ENCODE data around the gene UBXN10.

The UBXN10 gene, protein sequence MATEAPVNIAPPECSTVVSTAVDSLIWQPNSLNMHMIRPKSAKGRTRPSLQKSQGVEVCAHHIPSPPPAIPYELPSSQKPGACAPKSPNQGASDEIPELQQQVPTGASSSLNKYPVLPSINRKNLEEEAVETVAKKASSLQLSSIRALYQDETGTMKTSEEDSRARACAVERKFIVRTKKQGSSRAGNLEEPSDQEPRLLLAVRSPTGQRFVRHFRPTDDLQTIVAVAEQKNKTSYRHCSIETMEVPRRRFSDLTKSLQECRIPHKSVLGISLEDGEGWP

DNA sequence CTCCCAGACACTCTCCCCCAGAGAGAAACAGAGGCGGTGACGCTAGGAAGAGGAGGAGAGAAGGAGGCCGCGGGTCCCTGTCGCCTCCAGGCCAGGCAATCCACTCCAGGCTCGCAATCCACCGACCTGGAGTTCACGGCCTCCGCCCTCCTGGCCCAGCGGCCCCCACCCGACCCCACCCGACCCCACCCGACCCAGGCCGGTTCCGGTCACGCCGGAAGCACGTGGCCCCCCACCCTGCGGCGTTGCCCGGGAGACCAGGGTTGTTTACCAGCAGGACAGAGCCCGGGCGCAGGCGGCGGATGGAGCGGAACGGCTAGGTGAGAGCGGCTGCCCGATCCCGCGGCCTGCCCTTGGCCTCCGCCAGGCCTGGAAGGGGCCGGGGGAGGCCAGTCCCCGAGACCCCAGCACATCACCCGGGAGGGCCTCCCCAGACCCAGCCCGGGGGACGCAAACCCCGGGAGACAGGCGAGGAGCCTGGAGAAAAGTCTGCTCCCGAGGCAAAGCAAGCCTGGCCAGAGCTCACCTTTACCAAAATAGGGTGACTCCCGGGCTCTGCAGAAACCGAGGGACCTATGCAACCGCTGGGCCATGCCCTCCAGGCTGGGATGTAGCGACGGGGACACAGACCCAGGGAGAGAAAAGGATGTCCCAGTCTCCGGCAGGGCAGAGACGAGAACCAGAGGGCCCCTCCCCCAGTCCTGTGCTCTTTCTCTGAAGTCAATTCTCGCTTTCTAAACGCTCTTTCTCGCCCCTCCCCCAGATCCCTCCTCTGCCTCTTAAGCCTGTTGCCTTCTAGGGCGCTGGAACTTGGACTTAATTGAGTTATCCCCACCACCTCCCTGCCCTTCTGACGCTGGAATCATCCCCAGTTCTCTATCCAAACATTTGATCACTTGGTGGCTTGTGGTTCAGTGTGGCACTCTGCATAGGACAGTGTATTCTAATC lies at the start of gene UBXN10, which contains the start of gene PLA2G2C:
TSS of gene UBXN10 (plus strand) at position 263 of the 949 bp plus-strand sequence. CDS start 4,466 bp downstream, outside the sequence.
TSS of gene PLA2G2C (minus strand) at position 685 of the 949 bp plus-strand sequence. CDS start 9,155 bp downstream, outside the sequence.
- no peak for DNase-seq

DNA sequence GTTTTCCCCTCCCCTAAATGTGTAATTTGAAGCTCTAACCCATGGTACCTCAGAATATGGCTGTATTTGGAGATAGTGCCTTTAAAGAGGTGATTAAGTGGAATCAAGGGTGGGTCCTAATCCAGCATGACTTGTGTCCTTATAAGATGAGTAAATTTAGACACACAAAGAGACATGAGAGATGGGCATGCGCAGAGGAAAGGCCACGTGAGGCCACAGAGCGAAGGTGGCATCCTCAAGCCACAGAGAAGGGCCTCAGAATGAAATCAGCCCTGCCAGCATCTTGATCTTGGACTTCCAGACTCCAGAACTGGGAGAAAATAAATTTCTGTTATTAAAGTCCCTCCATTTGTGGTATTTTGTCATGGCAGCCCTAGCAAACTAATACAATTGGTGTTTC lies 49.6 kb upstream of the UBXN10 start:
- no peak for DNase-seq

DNA sequence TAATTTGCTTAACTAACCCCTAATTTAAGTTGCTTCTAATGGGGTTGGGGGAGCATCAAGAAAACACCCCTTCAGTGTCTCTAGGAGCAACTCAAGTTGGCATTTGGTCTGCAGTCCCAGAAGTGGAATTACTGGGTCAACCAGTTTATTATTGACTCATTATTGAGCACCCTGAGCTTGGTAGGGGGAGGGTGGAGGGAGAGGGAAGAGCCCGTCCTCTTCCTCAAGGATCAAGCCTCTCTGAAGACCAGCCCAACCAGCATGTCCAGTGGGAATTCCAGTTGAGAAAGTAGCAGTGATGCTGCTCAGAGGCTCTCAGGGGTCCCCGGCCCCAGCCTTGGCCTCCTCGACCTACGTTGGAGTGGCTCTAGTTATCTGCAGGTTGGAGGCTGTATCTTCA lies 48.8 kb upstream of the UBXN10 start:
- no peak for DNase-seq

DNA sequence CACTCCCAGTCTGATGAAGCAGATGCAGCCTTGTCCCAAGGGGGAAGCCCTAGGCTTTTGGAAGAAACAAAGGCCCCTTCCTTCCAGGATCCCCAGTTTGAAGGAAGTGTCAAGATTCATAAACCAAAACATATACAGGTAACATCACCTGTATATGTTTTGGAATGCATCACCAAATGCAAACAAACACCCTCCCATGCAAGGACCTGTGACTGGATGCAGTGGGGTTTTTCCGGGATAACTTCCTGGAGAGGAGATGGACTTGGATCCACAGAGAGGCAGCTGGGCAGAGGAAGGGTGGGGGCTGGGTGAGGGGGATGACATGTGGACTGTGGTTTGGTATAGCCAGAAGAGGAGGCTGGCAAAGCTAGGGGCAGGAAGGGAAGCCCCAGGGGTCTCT lies 48.3 kb upstream of the UBXN10 start:
- DNase-seq: no peak

DNA sequence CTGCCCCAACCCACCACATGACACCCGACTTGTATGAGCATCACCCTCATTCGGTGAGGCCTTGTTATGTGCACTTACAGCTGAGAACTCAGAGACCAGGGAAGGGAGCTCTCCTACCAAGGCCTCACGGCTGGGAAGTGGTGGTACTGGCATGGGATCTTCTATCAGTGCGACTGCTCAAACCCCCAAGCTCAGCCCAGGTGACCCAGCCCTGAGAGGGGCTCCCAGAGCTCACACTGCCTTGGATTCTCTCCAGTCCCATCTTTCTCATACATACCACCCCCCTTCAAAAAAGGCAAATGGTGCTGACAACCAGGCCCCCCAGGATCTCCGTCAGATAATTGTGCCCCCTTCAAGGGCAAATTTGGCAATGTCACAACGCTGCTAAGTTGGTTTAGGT lies 47.5 kb upstream of the UBXN10 start:
- no peak for DNase-seq

DNA sequence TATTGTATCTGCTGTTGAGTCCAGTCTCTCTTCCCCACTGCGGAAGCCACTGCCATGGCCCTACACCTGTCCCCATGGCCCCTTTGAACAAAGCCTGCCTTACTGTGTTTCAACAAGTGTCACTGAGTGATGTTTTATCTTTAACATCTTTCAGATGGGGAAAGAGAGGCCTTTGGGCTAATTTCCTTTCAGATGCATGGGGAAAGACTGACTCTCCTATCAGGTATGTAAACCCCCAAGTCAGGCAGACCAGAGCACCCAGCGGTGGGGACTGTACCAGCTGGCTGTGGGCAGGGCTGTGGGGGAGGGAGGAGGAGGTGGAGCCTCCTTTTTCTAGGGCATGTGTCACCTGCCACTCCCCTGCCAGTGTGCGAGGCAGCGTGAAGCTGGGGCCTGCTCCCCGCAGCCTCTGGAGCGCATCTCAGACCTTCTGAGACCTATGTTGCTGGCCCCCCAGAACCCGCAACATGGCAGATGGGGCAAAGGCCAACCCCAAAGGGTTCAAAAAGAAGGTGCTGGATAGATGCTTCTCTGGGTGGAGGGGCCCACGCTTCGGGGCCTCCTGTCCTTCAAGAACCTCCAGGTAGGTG lies 46.8 kb upstream of the UBXN10 start, which contains the start of gene PLA2G2F:
TSS of gene PLA2G2F (plus strand) at position 363 of the 590 bp plus-strand sequence. CDS start at position 468, 105 bp downstream.
- no peak for DNase-seq

DNA sequence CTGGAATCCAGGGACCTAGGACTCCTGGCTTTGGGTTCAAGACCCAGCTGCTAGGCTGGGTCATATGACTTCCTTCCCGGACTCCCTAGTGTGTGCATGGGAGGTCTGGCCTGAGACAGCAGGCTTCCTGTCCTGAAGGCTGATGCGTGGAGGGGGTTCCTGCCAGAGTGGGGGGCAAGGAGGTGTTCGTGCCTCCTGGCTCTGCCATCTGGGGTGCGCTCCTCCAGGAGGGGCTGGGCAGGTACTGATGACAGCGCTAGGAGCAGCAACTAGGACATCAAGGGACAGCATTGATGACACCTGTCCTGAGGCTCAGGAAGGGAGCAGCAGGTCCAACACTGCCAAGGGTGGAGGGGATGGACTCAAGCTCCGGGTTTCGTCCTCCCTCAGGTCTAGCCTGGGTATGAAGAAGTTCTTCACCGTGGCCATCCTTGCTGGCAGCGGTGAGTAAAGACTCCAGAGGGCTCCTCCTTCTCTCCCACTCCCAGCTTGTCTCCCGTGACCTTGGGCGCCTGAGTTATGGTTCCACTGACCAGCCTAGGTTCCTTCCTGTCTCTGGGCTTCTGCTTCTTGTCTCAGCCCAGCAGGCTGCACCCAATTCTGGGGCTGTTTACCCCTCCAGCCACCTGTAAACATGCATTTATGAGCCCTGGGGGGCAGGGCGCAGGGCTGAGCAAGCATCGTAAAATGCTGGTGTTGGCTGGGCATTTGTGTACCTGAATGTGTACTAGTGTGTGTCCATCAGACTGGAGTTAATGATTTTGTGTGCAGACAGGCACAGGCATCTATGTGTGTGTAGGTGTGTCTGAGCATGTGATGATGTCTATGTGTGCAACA lies 45.9 kb upstream of the UBXN10 start:
- DNase-seq: no peak

DNA sequence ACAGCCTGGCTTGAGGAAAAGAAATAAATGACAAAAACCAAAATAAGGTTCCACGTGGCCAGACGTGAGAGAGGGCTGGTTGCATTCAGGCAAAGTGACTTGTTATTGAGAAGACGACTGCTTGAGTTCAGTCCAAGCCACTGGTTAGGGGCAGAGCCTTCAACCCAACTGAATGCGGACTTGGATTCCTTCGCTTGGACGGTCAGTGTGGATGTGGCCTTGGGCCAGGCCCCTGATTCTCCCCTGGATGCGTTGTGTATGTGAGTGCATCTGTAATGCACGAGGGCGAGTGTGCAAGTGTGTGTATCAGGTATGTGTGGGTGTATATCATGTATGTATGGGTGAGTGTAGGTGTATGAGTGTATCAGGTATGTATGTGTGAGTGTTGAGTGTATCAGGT lies 44.9 kb upstream of the UBXN10 start:
- no peak for DNase-seq

DNA sequence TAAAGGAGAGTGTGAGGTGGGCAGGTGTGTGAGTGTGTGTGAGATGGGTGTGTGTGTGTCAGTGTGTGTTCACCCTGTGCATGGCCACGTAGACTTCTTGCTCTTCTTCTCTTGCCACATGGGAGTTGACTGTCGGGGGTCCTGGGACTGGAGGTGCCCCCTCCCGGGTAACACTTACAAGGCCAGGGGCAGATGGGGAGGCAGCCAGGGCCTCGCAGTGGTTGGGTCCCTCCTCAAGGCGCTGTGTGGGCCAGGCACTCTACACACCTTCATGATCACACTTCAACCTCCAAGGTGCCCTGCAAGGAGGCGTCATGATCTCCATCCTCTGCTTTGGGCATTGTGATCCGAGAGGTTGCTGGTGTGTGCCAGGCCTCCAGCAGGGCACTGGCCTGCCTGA lies 44.4 kb upstream of the UBXN10 start:
- no peak for DNase-seq

DNA sequence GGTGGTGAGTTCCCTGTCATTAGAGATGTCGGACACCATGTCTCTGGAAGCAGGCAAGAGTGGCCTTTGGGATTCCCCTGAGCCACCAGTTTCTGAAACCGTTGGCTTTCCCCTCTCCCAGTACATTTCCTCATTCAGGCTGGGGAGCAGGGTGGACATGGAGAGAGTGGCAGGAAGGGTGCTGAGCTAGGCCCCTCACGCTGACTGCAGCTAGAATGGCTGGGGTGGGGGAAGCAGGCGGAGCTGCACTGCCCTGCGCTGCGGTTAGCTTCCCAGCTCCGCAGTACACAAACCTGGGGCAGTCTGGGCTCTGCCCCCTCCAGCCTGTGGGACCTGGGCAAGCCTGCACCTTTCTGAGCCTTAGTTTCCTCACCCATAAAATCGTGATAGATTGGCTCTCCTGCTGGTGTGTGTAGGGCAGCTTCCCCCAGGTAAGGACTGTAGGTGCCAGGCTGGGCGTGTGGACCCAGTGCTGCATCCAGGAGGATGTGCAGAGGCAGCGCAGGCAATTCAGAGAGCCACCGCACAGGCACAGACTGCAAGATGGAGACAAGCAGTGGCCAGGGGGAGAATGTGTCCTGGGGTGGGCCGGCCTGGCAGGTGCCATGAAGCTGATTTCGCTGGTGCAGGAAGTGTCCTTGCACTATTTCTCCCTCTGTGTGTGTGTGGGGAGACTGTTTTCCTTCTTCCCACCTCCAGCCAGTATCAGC lies 43.7 kb upstream of the UBXN10 start:
- DNase-seq: no peak

DNA sequence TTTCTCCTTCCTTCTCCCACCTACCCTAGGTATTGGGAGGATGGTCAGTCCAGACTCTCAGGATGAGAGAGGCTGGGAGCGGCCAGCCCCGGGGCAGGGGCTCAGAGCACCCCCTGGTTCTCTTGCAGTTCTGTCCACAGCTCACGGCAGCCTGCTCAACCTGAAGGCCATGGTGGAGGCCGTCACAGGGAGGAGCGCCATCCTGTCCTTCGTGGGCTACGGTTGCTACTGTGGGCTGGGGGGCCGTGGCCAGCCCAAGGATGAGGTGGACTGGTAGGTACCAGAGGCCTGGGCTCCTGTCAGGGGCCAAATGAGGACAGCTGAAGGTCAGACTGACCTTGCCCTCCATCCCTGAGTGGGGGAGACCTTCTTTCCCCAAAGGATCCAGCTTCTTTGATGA lies 42.6 kb upstream of the UBXN10 start:
- DNase-seq: no peak

DNA sequence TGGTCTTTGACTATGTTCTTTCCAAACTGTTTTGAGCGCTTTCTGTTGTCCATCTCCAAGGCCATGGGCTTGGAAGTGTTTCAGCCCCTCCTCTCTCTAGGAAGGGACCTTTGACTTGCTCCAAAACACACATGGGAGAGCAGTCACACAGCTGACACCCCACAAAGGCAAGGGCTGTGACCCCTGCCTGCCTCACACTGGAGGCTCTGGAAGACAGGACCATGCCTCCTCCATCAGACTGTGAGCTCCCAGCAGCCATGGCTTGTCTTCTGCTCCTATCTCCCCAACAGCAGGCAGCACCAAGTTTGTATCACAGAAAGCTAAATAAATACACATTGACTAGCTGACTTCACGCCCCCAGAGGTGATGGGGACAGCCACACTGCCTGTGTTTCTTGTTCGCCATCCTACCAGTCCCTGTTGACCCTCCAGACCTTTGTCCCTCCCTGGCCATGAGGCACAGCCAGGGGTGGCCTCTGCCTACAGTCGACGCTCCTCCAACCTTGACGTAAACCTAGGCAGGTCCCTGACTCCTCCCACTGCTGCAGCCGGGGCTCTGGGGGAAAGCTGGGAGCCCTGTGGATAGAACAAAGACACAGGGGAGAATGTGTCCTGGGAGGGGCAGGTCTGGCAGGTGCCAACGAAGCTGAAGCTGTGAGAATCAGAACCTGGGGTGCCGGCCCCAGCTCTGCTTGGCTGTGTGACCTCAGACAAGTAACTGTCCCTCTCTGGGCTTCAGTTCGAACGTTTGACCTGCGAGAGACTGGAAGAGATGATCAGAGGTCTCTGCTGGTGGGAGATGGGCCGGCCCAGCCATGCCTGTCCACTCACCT lies 41.9 kb upstream of the UBXN10 start:
- no peak for DNase-seq

DNA sequence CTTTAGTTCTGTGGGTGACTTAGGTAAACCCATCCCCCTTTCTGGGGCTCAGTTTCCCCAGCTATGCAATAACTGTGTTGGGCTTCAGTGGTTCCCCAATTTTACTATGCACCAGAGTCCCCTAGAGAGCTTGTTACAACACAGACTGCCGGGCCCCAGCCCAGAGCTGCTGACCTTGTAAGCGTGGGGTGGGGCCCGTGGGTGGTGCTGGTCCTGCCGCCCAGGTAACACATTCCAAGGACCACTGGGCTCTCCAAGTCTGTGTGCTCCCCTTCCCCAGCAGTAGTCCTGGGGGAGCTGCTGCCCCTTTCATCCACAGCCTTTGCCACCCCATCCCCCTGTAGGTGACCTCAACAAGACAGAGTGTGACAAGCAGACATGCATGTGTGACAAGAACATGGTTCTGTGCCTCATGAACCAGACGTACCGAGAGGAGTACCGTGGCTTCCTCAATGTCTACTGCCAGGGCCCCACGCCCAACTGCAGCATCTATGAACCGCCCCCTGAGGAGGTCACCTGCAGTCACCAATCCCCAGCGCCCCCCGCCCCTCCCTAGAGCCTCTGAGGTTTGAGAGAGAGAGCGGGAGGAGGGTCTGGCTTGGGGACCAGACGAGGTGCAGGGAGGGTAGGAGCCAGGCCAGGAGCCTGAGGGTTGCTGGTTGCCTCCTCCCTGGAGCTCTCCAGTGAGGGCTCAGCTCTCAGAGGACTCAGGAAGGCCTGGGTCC lies 37.9 kb upstream of the UBXN10 start:
- DNase-seq: no peak

DNA sequence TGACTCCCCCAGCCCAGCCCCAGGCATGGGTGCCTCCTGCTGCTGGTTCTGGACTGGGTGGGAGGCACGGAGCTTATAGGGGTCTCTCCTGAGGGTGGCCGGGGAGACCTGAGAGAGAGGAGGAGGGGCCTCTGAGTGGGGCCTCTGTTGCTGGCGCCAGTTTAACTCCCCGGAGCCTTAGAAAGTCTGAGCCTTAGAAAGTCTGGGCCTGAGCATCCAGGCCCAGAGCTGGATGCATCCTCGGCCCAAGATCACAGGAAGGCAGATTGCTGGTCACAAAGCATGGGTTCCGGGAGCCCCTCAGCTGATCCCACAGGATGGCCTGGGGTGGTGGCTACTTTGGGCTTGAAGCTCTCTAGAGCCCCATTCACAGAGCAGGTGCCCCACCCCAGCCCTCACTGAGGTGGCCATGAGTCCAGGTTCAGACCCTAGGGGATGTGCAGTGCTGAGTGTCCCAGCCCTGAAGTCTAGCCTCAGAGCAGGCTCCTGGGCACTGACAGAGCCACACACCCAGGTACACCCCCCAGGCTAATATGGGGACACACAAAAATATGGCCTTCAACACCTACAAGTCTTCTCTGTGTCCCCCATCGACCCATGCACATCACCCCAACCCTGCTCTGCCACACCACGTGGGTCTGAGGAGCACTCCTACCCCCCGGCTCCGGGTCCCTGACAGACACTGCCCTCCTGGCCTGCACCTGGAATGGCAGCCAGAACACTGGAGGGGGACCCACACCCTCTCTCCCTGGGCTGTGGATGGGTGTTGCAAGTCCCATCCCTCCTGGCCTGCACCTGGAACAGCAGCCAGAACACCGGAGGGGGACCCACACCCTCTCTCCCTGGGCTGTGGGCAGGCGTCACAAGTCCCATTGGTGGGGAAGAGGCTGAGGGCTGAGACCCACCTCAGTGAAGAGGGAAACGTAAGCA lies 37.1 kb upstream of the UBXN10 start:
- no peak for DNase-seq

DNA sequence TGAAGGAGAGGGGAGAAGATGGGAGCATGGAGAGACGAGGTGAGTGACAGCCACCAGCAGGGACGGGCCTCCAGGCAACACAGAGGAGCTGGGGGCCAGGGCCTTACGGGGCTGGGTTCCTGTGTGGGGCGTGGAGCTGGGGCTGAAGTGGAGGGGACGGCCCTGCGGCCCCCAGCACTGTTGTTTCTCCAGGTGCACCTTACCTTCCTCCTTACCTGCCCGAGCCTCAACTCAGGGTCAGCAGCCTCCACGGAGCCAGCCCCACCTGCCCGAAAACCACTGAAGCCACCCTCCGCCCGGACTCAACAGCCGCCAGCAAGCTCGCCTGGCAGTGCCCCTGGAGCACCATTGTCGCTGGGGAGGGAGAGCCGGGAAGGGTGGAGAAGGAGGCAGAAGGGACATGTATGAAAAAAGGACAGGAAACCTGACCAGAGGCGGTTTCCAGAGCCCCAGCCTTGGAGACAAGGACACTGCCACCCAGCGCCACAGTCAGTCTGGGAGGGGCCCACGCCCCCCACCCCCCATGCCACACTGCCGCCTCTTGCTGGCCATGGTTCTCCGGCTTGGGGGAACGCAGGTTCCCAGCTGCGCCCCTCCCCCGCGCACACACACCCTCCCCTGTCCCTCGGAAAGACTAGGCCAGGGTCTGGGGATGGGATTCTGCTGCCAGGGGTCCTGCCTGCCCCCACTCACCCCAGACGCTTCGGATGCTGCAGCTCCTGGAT lies 36.1 kb upstream of the UBXN10 start:
- no peak for DNase-seq

DNA sequence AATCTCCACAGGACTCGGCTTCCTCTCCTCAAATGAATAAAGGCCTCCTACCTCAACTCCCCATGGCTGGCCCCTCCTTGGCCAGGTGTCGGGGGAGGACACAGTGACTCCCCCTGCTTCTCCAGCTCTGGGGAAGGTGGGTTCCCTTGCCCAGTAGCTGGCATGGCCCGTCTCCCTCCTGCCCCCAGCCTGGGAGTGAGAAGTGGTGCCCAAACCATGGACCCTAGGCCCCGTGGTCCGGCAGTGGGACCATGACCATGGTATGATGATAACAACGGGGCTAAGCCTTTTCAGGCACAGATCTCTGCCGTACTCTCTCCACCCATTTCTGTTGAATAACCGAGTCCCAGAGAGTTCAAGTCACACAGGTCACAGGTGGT lies 35.6 kb upstream of the UBXN10 start:
- DNase-seq: no peak

DNA sequence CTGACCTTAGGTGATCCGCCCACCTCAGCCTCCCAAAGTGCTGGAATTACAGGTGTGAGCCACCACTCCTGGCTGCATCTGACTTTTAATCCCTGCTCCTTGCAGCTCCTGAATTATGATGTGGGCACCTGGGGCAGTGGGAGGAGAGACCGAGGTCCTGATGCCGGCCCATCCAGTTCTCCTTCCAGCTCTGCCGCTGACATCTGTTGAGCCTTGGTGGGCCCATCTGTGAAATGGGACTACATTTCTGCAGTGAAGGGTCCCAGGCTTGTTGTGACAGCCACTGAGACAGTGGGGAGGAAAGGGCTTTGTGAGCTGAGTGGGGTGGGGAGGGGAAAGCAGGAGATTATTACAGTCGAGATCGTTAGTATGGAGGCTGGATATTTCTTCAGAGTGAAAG lies 34.9 kb upstream of the UBXN10 start:
- DNase-seq: no peak

DNA sequence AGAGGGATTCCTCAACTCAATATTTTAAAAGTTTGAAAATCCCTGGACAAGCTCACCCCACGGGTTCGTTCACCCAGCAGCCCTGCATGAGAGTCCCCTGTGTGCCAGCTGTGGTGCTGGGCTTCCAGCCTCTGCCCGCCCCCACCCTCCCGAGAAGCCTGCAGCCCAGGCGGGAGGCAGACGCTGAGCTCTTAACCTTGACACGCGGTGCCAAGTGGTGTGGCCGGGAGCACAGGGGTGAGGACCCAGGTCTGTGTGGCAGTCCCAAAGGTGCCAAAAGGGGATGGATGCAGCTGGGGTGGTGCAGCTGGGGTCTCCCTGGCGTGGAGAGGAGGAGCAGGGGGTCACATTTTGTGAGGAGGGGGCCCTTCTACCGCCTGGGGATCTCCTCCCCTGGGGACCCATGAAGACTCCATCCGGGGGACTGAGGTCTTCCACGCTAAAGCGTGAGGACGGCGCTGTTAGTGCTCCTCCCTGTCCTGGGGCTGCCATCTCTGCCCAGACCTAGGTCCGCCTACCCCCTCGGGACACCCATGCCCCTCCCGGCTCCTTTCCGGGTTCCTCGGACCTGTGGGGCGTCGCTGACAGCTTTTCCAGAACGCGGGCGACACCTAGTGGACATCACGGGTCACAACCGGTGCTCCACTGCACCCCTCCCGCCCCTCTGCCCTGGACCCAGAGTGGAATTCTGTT lies 33.8 kb upstream of the UBXN10 start:
- peak; percentile 77 for DNase-seq

Measured in NCI-H345 (cell line).